Kidney (tissue), 14 donors: ENCODE measurements around the gene CELF4. TPM values are rescaled to one million over a fixed set of nuclear protein-coding genes. Genes with fewer than 3 reads are reported as not detected.
A peak's percentile ranks its signal among the peaks of the same experiment; 100 is the strongest.

ENCODE experiments used
- DNase-seq, 5 donors: peaks; one replicate each; pipeline ENCODE4 v3.0.0-alpha.2; 2013 to 2020
- FAIRE-seq: peaks from 2 replicates; lab custom pipeline; 2012; peaks lifted over from hg19 to GRCh38; lab: Jason Lieb, UNC
- H3K27ac ChIP-seq, 2 donors: one replicate each; pipeline ENCODE4 v1.7.0; 2013; ENCODE audit warnings: low read depth in 2 of 2, low read length in 2 of 2, inconsistent platforms in 1 of 2
- H3K27me3 ChIP-seq: one replicate; pipeline ENCODE4 v1.7.1; 2013; ENCODE audit warnings: low read length, inconsistent platforms; ENCODE audit not compliant: control insufficient read depth, insufficient read depth
- H3K36me3 ChIP-seq, 3 donors: one replicate each; pipeline versions ENCODE4 v1.7.0 to v1.7.1; 2013; ENCODE audit warnings: low read length in 3 of 3, control low read depth in 1 of 3, inconsistent platforms in 1 of 3; ENCODE audit not compliant: insufficient read depth in 3 of 3, control insufficient read depth in 2 of 3
- H3K4me1 ChIP-seq, 3 donors: one replicate each; pipeline versions ENCODE4 v1.7.0 to v1.7.1; 2013; ENCODE audit warnings: low read length in 3 of 3, inconsistent platforms in 1 of 3, low read depth in 1 of 3; ENCODE audit not compliant: control insufficient read depth in 2 of 3, insufficient read depth in 2 of 3
- H3K4me3 ChIP-seq, 3 donors: one replicate each; pipeline versions ENCODE4 v1.7.0 to v1.8.1; 2013; ENCODE audit warnings: low read length in 3 of 3, control low read depth in 1 of 3, inconsistent platforms in 1 of 3
- H3K9ac ChIP-seq, 3 donors: one replicate each; pipeline versions ENCODE4 v1.7.0 to v1.7.1; 2013; ENCODE audit warnings: low read length in 3 of 3, control low read depth in 1 of 3, inconsistent platforms in 1 of 3
- H3K9me3 ChIP-seq, 3 donors: one replicate each; pipeline versions ENCODE4 v1.7.0 to v1.7.1; 2013; ENCODE audit warnings: low read length in 3 of 3, control low read depth in 1 of 3, inconsistent platforms in 1 of 3; ENCODE audit not compliant: control insufficient read depth in 2 of 3, insufficient read depth in 1 of 3
- intact Hi-C: fragments of 100-400 bp; cut with DNase I; formaldehyde crosslinking; loops from one replicate; pipeline ENCODE4 v1.11.1; 2022
- polyA plus RNA-seq: library from polyadenylated mRNA; stranded (reverse); fragments of 350-450 nt; fragmentation: Illumina TruSeq; extraction: RNeasy Lipid Tissue Mini Kit (QIAGEN cat#74804); gene quantifications from one replicate; pipeline ENCODE4 v1.2.3, GENCODE V29; 2014; ENCODE audit warnings: low read depth, low replicate concordance; ENCODE audit not compliant: insufficient read depth
- total RNA-seq: library from RNA; stranded (reverse); fragmentation: NEBNext Ultra II Directional; extraction: Animal tissue kit (Norgen Biotek cat#: 25700); gene quantifications from one replicate; pipeline ENCODE4 v1.2.1, GENCODE V29; 2021
- TF ChIP-seq, protein P1 (sequence below): IDR thresholded peaks from 3 replicates; pipeline ENCODE4 v1.5.1; 2012; ENCODE audit warnings: mild to moderate bottlenecking, moderate library complexity, borderline replicate concordance; ENCODE audit not compliant: insufficient read depth; ENCODE audit errors: extremely low read depth
- donor health status: control.
- donor health status: control.
- donor health status: control.
- donor health status: control.
- donor health status: control.
- donor health status: DM: yes; HTN: yes; CAD: no.
- donor health status: Normal renal cell carcinoma (clear cell type).

The CELF4 gene
- total and polyA plus RNA-seq, 2 donors from 2014 or later = 0.85 to 1.5 TPM

DNA sequence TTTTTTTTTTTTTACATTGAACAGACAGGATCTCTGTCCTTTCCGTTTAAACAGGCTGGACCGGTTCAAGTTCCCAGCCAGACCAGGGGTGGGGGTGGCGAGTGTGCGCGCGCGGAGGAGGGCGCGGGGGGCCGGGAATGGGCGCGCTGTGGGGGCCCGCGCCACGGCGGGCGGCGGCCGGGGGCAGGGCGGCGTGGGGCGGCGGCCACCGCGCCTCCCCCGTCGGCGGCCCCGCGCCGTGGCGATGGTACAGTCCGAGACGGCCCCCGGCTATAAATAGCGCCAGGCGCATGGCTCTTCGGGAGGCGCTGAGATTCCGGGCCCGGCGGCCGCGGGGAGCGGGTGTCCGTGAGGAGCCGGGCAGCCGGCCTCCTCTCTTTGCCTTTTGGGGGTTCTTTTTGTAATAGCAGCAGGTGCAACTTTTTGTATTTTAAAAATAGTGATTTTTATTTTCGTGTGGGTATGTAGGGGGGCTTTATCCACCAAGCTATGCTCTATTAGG lies 430 bp upstream of the CELF4 start:
- Histone ChIP-seq H3K9me3 (no peaks in the 10 kb centered on the region), H3K27me3 (peaks cover 22% of the 10 kb centered on the region), H3K4me1 (peaks cover 0 to 11% (median 0%) of the 10 kb centered on the region in 3 donors), H3K27ac (no peak overlapping the region), H3K36me3 (no peaks in the 10 kb centered on the region), H3K9ac (no peak overlapping the region), H3K4me3 (peak overlapping the region in 2 of 3 donors; percentile 50 to 76)
- intact Hi-C loops = no loop called here
- DNase-seq (peak; percentile 66 to 83 (median 81)), FAIRE-seq (no peak)
- TF ChIP-seq, protein P1, sequence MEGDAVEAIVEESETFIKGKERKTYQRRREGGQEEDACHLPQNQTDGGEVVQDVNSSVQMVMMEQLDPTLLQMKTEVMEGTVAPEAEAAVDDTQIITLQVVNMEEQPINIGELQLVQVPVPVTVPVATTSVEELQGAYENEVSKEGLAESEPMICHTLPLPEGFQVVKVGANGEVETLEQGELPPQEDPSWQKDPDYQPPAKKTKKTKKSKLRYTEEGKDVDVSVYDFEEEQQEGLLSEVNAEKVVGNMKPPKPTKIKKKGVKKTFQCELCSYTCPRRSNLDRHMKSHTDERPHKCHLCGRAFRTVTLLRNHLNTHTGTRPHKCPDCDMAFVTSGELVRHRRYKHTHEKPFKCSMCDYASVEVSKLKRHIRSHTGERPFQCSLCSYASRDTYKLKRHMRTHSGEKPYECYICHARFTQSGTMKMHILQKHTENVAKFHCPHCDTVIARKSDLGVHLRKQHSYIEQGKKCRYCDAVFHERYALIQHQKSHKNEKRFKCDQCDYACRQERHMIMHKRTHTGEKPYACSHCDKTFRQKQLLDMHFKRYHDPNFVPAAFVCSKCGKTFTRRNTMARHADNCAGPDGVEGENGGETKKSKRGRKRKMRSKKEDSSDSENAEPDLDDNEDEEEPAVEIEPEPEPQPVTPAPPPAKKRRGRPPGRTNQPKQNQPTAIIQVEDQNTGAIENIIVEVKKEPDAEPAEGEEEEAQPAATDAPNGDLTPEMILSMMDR = no peak

DNA sequence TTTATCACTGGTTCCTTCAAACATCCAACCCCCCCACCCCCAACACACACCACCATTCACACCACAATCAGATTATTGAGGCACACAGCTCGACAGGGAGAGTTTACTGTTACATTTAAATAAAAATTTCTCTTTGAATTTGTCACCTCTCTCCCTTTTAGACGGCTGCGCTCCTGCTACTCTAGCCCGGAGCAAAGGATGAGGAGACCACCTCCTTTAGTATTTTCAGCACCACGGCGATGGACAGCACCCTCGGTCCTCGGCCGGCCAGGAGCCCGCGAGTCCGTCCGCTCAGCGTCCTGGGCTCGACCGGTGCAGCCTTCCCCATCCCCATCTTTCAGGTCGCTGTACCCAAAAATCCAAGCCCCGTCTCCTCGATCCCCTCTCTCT lies 892 bp downstream of the CELF4 start:
- TF ChIP-seq, protein P1 = no peak
- H3K27ac ChIP-seq = no peak overlapping the region
- H3K4me3 ChIP-seq = peak overlapping the region in 1 of 3 donors; percentile 67
- peak; percentile 84 to 94 (median 88) for DNase-seq
- peaks cover 22% of the 10 kb centered on the region for H3K27me3 ChIP-seq
- no peak overlapping the region for H3K9ac ChIP-seq
- H3K9me3 ChIP-seq = no peaks in the 10 kb centered on the region
- intact Hi-C loops = no loop called here
- no peak for FAIRE-seq
- H3K4me1 ChIP-seq = peaks cover 0 to 11% (median 0%) of the 10 kb centered on the region in 3 donors
- no peaks in the 10 kb centered on the region for H3K36me3 ChIP-seq

DNA sequence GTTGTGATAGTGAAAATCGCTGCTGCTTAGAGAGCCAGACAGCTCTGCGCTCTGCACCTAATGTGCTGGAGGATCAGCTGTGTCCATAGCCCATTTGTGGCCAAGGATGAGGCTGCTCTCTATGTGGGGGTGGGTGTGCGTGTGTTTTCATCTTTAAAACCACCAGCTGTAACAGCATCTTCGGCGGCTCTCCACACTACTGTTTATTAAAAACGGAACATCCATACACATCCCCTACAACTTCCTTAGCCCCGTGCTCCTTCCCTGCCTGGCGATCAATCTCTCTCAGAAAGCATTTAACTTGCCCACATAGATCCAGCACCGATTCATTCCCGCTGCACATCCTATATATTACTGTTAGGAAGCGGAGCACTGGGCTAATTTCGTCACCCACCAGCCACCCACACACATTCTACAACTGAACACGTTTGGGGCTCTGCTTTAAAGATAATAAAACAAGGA lies 1.6 kb downstream of the CELF4 start:
- TF ChIP-seq, protein P1 = no peak
- intact Hi-C loops = no loop called here
- peaks cover 18% of the 10 kb centered on the region for H3K27me3 ChIP-seq

More for the DNA sequence above, 1.6 kb downstream of the CELF4 start:
- Histone ChIP-seq H3K4me1 (peaks cover 0 to 11% (median 0%) of the 10 kb centered on the region in 3 donors), H3K27ac (no peak overlapping the region), H3K36me3 (no peaks in the 10 kb centered on the region), H3K9ac (no peak overlapping the region), H3K9me3 (no peaks in the 10 kb centered on the region), H3K4me3 (no peak overlapping the region)
- DNase-seq (no peak), FAIRE-seq (no peak)
